AG04449 (cell line): ENCODE results near the gene SCTR.

Experiments
- CTCF ChIA-PET: fragments of 350-600 bp; formaldehyde crosslinking; extraction: SDS; loops from one replicate; lab custom pipeline; 2021; ENCODE audit warnings: antibody characterized with exemption; lab: Yijun Ruan, JAX
- POLR2A ChIA-PET: fragments of 400-600, 350-600 bp; formaldehyde crosslinking; extraction: SDS; loops from one replicate; lab custom pipeline; 2020; ENCODE audit warnings: antibody characterized with exemption, inconsistent platforms; lab: Yijun Ruan, JAX
- DNase-seq: peaks from one replicate; pipeline ENCODE4 v3.0.0-alpha.2; 2010; ENCODE audit warnings: low read depth, low spot score
- H3K4me3 ChIP-seq: 2 replicates; pipeline ENCODE4 v1.5.1; 2011; ENCODE audit warnings: low read depth, mild to moderate bottlenecking, control low read depth, low read length
- CTCF ChIP-seq: IDR thresholded peaks from one replicate; pipeline ENCODE4 v1.5.1; 2011; ENCODE audit warnings: mild to moderate bottlenecking, moderate library complexity, low read length, control low read depth, inconsistent platforms; ENCODE audit not compliant: insufficient read depth; ENCODE audit errors: missing control alignments

SCTR gene

GRCh38 chr2:119550856-119551255, 26.6 kb upstream of the SCTR start:
- TF ChIP-seq CTCF: no peak
- ChIA-PET POLR2A (no interaction called here), CTCF (no interaction called here)
- no peak overlapping the region for H3K4me3 ChIP-seq
- no peak for DNase-seq

DNA sequence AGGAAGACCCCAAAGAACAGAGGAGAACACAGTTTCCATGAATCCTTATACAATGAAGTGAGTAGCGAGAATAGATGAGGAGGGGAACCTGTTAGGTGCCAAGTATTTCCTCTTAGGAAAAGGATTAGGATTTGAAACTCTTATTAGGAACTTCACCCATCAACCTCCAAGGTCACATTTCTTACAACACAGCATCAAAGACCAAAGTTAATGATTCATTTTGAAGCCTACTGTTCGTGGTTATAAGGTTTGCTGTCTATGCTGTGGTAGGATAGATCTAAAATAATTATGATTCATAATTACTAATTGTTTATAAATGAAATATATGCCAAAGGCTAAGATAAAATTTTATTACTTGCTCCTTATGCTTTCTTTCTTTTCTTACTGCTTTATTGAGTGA, 26.1 kb upstream of the SCTR start:
- CTCF ChIA-PET: no interaction called here
- POLR2A ChIA-PET: no interaction called here
- no peak for DNase-seq
- H3K4me3 ChIP-seq: no peak overlapping the region
- TF ChIP-seq CTCF: no peak

DNA sequence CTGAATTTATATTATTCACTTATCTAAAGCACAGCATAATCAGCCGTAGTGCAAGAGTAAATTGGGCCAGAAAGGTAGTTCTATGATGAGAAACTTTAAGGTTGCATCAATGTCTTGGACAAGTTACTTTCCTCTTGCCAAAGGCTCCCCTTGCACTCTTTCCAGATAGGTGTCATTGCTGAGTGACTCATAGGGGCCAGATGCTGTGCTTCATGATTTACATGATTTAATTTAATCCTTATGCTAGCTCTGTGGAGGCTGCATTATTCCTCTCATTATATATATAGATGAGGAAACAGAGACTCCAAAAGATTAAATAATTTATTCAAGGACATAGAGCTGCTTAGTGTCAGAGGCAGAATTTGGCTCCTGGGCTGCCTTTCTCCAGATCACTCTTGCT, 25.0 kb upstream of the SCTR start:
- no peak for DNase-seq
- CTCF ChIA-PET: no interaction called here
- POLR2A ChIA-PET: no interaction called here
- H3K4me3 ChIP-seq: no peak overlapping the region
- no peak for TF ChIP-seq CTCF

DNA sequence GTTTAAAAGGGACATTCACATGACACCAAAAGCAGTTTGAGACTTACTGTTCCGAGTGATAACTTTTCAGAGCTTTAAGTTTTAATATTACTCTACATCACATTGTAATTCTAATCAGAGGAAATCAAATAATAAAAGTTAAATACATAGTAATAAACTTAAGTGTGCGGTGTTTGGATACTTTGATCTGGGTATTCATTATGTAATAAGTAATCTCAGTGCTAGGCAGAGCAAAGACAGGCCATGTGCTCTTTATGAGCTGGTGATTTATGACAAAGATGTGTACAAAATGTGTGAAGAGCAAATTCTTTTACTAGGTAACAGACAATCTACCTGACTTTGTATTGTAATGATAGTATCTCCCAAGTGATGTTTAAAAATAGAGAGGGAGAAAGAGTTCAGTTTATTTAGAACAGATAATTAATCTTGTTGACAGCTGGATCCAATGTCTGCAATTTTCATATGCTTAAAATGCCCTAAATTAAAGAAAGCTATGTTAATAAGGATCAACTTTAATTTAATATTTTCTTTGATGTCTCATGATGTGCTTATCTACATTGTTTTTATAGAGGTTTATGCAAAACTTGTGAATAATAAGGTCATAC, 24.3 kb upstream of the SCTR start:
- H3K4me3 ChIP-seq: no peak overlapping the region
- no peak for TF ChIP-seq CTCF
- CTCF ChIA-PET: interaction anchor here (0.7 to 1.0 kb wide), 2 partner anchors 31 to 72 kb away, joined by 3 to 4 read pairs; no protein-coding TSS in a partner anchor
- DNase-seq: no peak
- POLR2A ChIA-PET: no interaction called here

- no peak for TF ChIP-seq CTCF
- ChIA-PET CTCF (no interaction called here), POLR2A (no interaction called here)
- no peak for DNase-seq
- H3K4me3 ChIP-seq: no peak overlapping the region
Measured at GRCh38 chr2:119546447-119546767, 22.1 kb upstream of the SCTR start.

- ChIA-PET POLR2A (no interaction called here), CTCF (no interaction called here)
- no peak overlapping the region for H3K4me3 ChIP-seq
Measured at GRCh38 chr2:119545754-119546446, 21.6 kb upstream of the SCTR start.

More at GRCh38 chr2:119545754-119546446, 21.6 kb upstream of the SCTR start:
- no peak for DNase-seq
- no peak for TF ChIP-seq CTCF
